Hematopoietic multipotent progenitor cell (in vitro differentiated cells): Measurements from ENCODE around the gene CPNE8. TPM values are rescaled to one million over a fixed set of nuclear protein-coding genes. Genes with fewer than 3 reads are reported as not detected.

ENCODE experiments used
- DNase-seq, 3 donors: peaks; one replicate each; pipeline ENCODE4 v3.0.0-alpha.2; 2011 to 2015; ENCODE audit warnings: low read depth in 2 of 3, low spot score in 2 of 3
- total RNA-seq: library from RNA; depleted of rRNA; stranded (reverse); fragments of >200 nt; gene quantifications from one replicate; pipeline ENCODE4 v1.2.3, GENCODE V29; 2012

The CPNE8 gene
- 7.3 TPM for total RNA-seq

GRCh38 chr12:38905480-38906351, at the start of gene CPNE8:
Gene CPNE8 (minus strand): TSS chr12:38905591. CDS start chr12:38905534, 57 bp downstream.
- DNase-seq: peak; percentile 4 to 83 (median 77)

GRCh38 chr12:38954238-38954873, 49.0 kb upstream of the CPNE8 start:
- DNase-seq: no peak

GRCh38 chr12:38949363-38949762, 44.0 kb upstream of the CPNE8 start:
- no peak for DNase-seq

GRCh38 chr12:38934686-38935085, 29.3 kb upstream of the CPNE8 start:
- DNase-seq: peak in 2 of 3 donors; percentile 9 to 27

- DNase-seq: peak in 2 of 3 donors; percentile 5 to 31
Measured at GRCh38 chr12:38934078-38934584, 28.7 kb upstream of the CPNE8 start.

- DNase-seq: no peak
Measured at GRCh38 chr12:38932320-38932719, 26.9 kb upstream of the CPNE8 start.

- DNase-seq: no peak
Measured at GRCh38 chr12:38931461-38931860, 26.1 kb upstream of the CPNE8 start.

- no peak for DNase-seq
Measured at GRCh38 chr12:38930990-38931389, 25.6 kb upstream of the CPNE8 start.

GRCh38 chr12:38926501-38926900, 21.1 kb upstream of the CPNE8 start:
- DNase-seq: no peak

- peak in 2 of 3 donors; percentile 61 to 79 for DNase-seq
Measured at GRCh38 chr12:38921025-38921677, 15.8 kb upstream of the CPNE8 start.

GRCh38 chr12:38919191-38919590, 13.8 kb upstream of the CPNE8 start:
- no peak for DNase-seq

GRCh38 chr12:38915429-38916182, 10.2 kb upstream of the CPNE8 start:
- no peak for DNase-seq

GRCh38 chr12:38912116-38912515, 6.7 kb upstream of the CPNE8 start:
- no peak for DNase-seq

- peak in 1 of 3 donors; percentile 31 for DNase-seq
Measured at GRCh38 chr12:38911611-38912010, 6.2 kb upstream of the CPNE8 start.

GRCh38 chr12:38907201-38907923, 2.0 kb upstream of the CPNE8 start:
- DNase-seq: no peak

GRCh38 chr12:38906482-38907200, 1.2 kb upstream of the CPNE8 start:
- peak; percentile 26 to 93 (median 90) for DNase-seq

GRCh38 chr12:38904537-38905479, 583 bp downstream of the CPNE8 start:
- DNase-seq: peak; percentile 1 to 81 (median 80)

- peak in 1 of 3 donors; percentile 45 for DNase-seq
Measured at GRCh38 chr12:38903596-38903995, 1.8 kb downstream of the CPNE8 start.
